HCT116 (cell line): ENCODE measurements around the gene HILPDA.

ENCODE experiments used
- ATF3 ChIP-seq: IDR thresholded peaks from 2 replicates; pipeline ENCODE4 v1.6.1; 2012
- CEBPB ChIP-seq: IDR thresholded peaks from 2 replicates; pipeline ENCODE4 v1.6.1; 2012; ENCODE audit warnings: low read depth
- CTCF ChIP-seq, 3 experiments: fragments of 200-600 bp in 1 of 3; sonication (generic) in 1 of 3; IDR thresholded peaks in 2 of 3; conservative IDR thresholded peaks in 1 of 3; 2 replicates each; pipeline ENCODE4 v1.5.1; 2012 to 2017; ENCODE audit warnings: low read depth in 2 of 3, low read length in 2 of 3, antibody characterized with exemption in 1 of 3, borderline replicate concordance in 1 of 3, control low read depth in 1 of 3, mild to moderate bottlenecking in 1 of 3, mixed read lengths in 1 of 3, mixed run types in 1 of 3, moderate library complexity in 1 of 3; ENCODE audit not compliant: insufficient read depth in 1 of 3
- EGR1 ChIP-seq: IDR thresholded peaks from 2 replicates; pipeline ENCODE4 v1.6.1; 2012; ENCODE audit warnings: low read depth
- EZH2 ChIP-seq: fragments of 200-600 bp; sonication (generic); IDR thresholded peaks from 2 replicates; pipeline ENCODE4 v1.6.1; 2017; ENCODE audit warnings: antibody characterized with exemption, mixed run types
- EZH2phosphoT487 ChIP-seq: fragments of 200-600 bp; IDR thresholded peaks from 2 replicates; pipeline ENCODE4 v1.6.1; 2018; ENCODE audit warnings: antibody characterized with exemption, borderline replicate concordance
- MAX ChIP-seq: IDR thresholded peaks from 2 replicates; pipeline ENCODE4 v1.6.1; 2012
- POLR2A ChIP-seq: IDR thresholded peaks from 2 replicates; pipeline ENCODE4 v1.7.0; 2011; ENCODE audit warnings: borderline replicate concordance; ENCODE audit not compliant: insufficient read depth, insufficient read length; ENCODE audit errors: extremely low read depth
- POLR2AphosphoS5 ChIP-seq: IDR thresholded peaks from 2 replicates; pipeline ENCODE4 v1.6.1; 2011; ENCODE audit warnings: mild to moderate bottlenecking, low read depth, low read length, moderate library complexity
- RAD21 ChIP-seq: IDR thresholded peaks from 2 replicates; pipeline ENCODE4 v1.6.1; 2012; ENCODE audit warnings: low read depth, mild to moderate bottlenecking
- SIN3A ChIP-seq: IDR thresholded peaks from 2 replicates; pipeline ENCODE4 v1.6.1; 2012; ENCODE audit warnings: low read depth
- SP1 ChIP-seq: IDR thresholded peaks from 2 replicates; pipeline ENCODE4 v1.6.1; 2012; ENCODE audit warnings: low read depth
- TCF7L2 ChIP-seq: IDR thresholded peaks from 2 replicates; pipeline ENCODE4 v1.7.0; 2011; ENCODE audit warnings: borderline replicate concordance, inconsistent platforms; ENCODE audit not compliant: insufficient read depth, insufficient read length; ENCODE audit errors: extremely low read depth
- ZNF274 ChIP-seq: fragments of 200-500 bp; sonication (Bioruptor generic); IDR thresholded peaks from 2 replicates; pipeline ENCODE4 v1.6.1; 2014; ENCODE audit warnings: mild to moderate bottlenecking, low read depth, low read length, inconsistent platforms

- TF ChIP-seq POLR2A (no peak), RAD21 (no peak), CTCF (IDR thresholded peaks at IDR 0.05 in 2 of 3, conservative IDR thresholded peaks at IDR 0.05 in 1 of 3; ENCODE audit: borderline replicate concordance in 1 of 3, insufficient read depth in 1 of 3, low read depth in 2 of 3, low read length in 2 of 3) (no peak), MAX (no peak), ZNF274 (no peak), EZH2 (no peak), CEBPB (no peak), TCF7L2 (no peak), EGR1 (no peak), POLR2AphosphoS5 (no peak), EZH2phosphoT487 (no peak), ATF3 (no peak), SP1 (no peak), SIN3A (no peak)
Observed at GRCh38 chr7:128450913-128451312, 4.8 kb upstream of the HILPDA start.
